MCF 10A (cell line): Measurements from ENCODE around the gene ZNF527. TPM values are rescaled to one million over a fixed set of nuclear protein-coding genes. Genes with fewer than 3 reads are reported as not detected.
"Not testable (repeated sequence)": the region's sequence is repeated elsewhere in the genome, so short reads cannot be mapped to it uniquely, and the experiment has no call there.

Experiments
- BruUV-seq: library from RNA; stranded (reverse); fragments of 400-500 nt; replicated peaks from 2 replicates; lab custom pipeline; 2021; lab: Mats Ljungman, UMichigan
- CTCF ChIA-PET: fragments of 300-600 bp; sonication (Branson Sonifier 250); formaldehyde crosslinking; extraction: SDS; loops from one replicate; lab custom pipeline; 2021; ENCODE audit warnings: antibody characterized with exemption, inconsistent platforms; lab: Yijun Ruan, JAX
- POLR2A ChIA-PET: fragments of 300-600, 350-650 bp; sonication (Branson Sonifier 250); formaldehyde crosslinking; extraction: SDS; loops from one replicate; lab custom pipeline; 2020; ENCODE audit warnings: antibody characterized with exemption, inconsistent platforms; lab: Yijun Ruan, JAX
- DNase-seq: peaks from one replicate; pipeline ENCODE4 v3.0.0-alpha.2; 2018; ENCODE audit not compliant: unreplicated experiment
- H3K27ac Mint-ChIP-seq: one replicate; pipeline ENCODE4 v1.8.0; 2022; ENCODE audit warnings: mild to moderate bottlenecking, low read depth, mixed read lengths; ENCODE audit not compliant: unreplicated experiment
- H3K27me3 Mint-ChIP-seq: one replicate; pipeline ENCODE4 v1.8.0; 2022; ENCODE audit warnings: mixed read lengths; ENCODE audit not compliant: insufficient read depth, unreplicated experiment
- H3K36me3 Mint-ChIP-seq: one replicate; pipeline ENCODE4 v1.8.0; 2022; ENCODE audit warnings: mild to moderate bottlenecking, moderate library complexity, mixed read lengths; ENCODE audit not compliant: insufficient read depth, unreplicated experiment
- H3K4me1 Mint-ChIP-seq: one replicate; pipeline ENCODE4 v1.8.0; 2022; ENCODE audit warnings: mixed read lengths; ENCODE audit not compliant: insufficient read depth, unreplicated experiment
- H3K4me3 Mint-ChIP-seq: one replicate; pipeline ENCODE4 v1.8.0; 2022; ENCODE audit warnings: mild to moderate bottlenecking, moderate library complexity, mixed read lengths; ENCODE audit not compliant: unreplicated experiment
- H3K9me3 Mint-ChIP-seq: one replicate; pipeline ENCODE4 v1.8.0; 2022; ENCODE audit warnings: mixed read lengths; ENCODE audit not compliant: unreplicated experiment
- CTCF ChIP-seq: fragments of 200-600 bp; IDR thresholded peaks from one replicate; pipeline ENCODE4 v1.8.0; 2022; ENCODE audit warnings: antibody characterized with exemption, mild to moderate bottlenecking; ENCODE audit not compliant: unreplicated experiment
- intact Hi-C: fragments of 100-400 bp; cut with micrococcal nuclease; formaldehyde crosslinking; loops from 2 replicates; pipeline ENCODE4 v1.14.1; 2022
- total RNA-seq: library from RNA; stranded (reverse); gene quantifications from 2 replicates; pipeline ENCODE4 v1.2.3, GENCODE V29; 2022

Gene ZNF527
- total RNA-seq, 1 experiment from 2014 or later = 4.3 TPM

GRCh38 chr19:37353968-37354367, 16.9 kb upstream of the ZNF527 start:
- peaks cover 52% of the 10 kb centered on the region for H3K36me3 Mint-ChIP-seq
- no peak for TF ChIP-seq CTCF
- H3K27me3 Mint-ChIP-seq = no peaks in the 10 kb centered on the region
- no peak for DNase-seq
- H3K9me3 Mint-ChIP-seq = peaks cover 19% of the 10 kb centered on the region
- no peak overlapping the region for H3K4me3 Mint-ChIP-seq
- H3K27ac Mint-ChIP-seq = no peak overlapping the region
- intact Hi-C loops = no loop called here
- ChIA-PET POLR2A (no interaction called here), CTCF (interaction anchor here (0.7 kb wide), 1 partner anchor 661 kb away, joined by 5 read pairs; no protein-coding TSS in a partner anchor)
- H3K4me1 Mint-ChIP-seq = no peaks in the 10 kb centered on the region
- BruUV-seq = no TSS peak

- H3K9me3 Mint-ChIP-seq = peaks cover 28% of the 10 kb centered on the region
- intact Hi-C loops = no loop called here
- BruUV-seq = no TSS peak
- no peak for DNase-seq
- no peaks in the 10 kb centered on the region for H3K4me1 Mint-ChIP-seq
- no peaks in the 10 kb centered on the region for H3K27me3 Mint-ChIP-seq
- ChIA-PET POLR2A (no interaction called here), CTCF (no interaction called here)
- TF ChIP-seq CTCF = no peak
- peaks cover 56% of the 10 kb centered on the region for H3K36me3 Mint-ChIP-seq
- no peak overlapping the region for H3K4me3 Mint-ChIP-seq
- no peak overlapping the region for H3K27ac Mint-ChIP-seq
These were observed 15.0 kb upstream of the ZNF527 start for GRCh38 chr19:37355901-37356300.

GRCh38 chr19:37361994-37362393, 8.9 kb upstream of the ZNF527 start:
- no peak overlapping the region for H3K27ac Mint-ChIP-seq
- peaks cover 80% of the 10 kb centered on the region for H3K36me3 Mint-ChIP-seq
- H3K27me3 Mint-ChIP-seq = no peaks in the 10 kb centered on the region
- no peak for DNase-seq
- no peaks in the 10 kb centered on the region for H3K4me1 Mint-ChIP-seq
- TF ChIP-seq CTCF = no peak
- ChIA-PET POLR2A (interaction anchor here (3.8 kb wide), 1 partner anchor 8 kb away, joined by 24 read pairs; the partner anchor contains the start of gene ZNF527), CTCF (no interaction called here)
- BruUV-seq = no TSS peak
- H3K9me3 Mint-ChIP-seq = peaks cover 51% of the 10 kb centered on the region
- no peak overlapping the region for H3K4me3 Mint-ChIP-seq
- intact Hi-C loops = no loop called here

GRCh38 chr19:37362733-37363132, 8.2 kb upstream of the ZNF527 start:
- Mint-ChIP-seq H3K36me3 (peaks cover 73% of the 10 kb centered on the region), H3K4me3 (no peak overlapping the region), H3K9me3 (peaks cover 46% of the 10 kb centered on the region), H3K27me3 (no peaks in the 10 kb centered on the region), H3K27ac (no peak overlapping the region), H3K4me1 (no peaks in the 10 kb centered on the region)
- no peak for DNase-seq
- TF ChIP-seq CTCF = no peak
- POLR2A ChIA-PET = interaction anchor here (3.8 kb wide), 1 partner anchor 8 kb away, joined by 24 read pairs; the partner anchor contains the start of gene ZNF527
- BruUV-seq = TSS peak; percentile 20
- CTCF ChIA-PET = interaction anchor here (0.6 kb wide), 1 partner anchor 457 kb away, joined by 3 read pairs; no protein-coding TSS in a partner anchor
- intact Hi-C loops = no loop called here

GRCh38 chr19:37370386-37370879, 466 bp upstream of the ZNF527 start:
- Mint-ChIP-seq H3K9me3 (peaks cover 14% of the 10 kb centered on the region), H3K27ac (peak overlapping the region; percentile 88), H3K4me1 (peaks cover 16% of the 10 kb centered on the region), H3K4me3 (peak overlapping the region; percentile 84)
- intact Hi-C loops, H3K27me3 Mint-ChIP-seq, BruUV-seq, DNase-seq, H3K36me3 Mint-ChIP-seq: not testable (repeated sequence)
- ChIA-PET CTCF (interaction anchor here (0.6 to 1.1 kb wide), 4 partner anchors 12 to 520 kb away, joined by 3 read pairs; partner anchors contain the start of gene ZNF345), POLR2A (interaction anchor here (0.7 to 2.4 kb wide), 18 partner anchors 9 to 952 kb away, joined by 3 to 24 read pairs (median 4); partner anchors contain the start of genes ZFP30, ZNF420, ZNF529 and ZNF540)
